Endothelial cell of umbilical vein (primary cell): ENCODE data around the gene ZBED4.
A peak's percentile ranks its signal among the peaks of the same experiment; 100 is the strongest.

Experiments
- EZH2 ChIP-seq: IDR thresholded peaks from 2 replicates; pipeline ENCODE4 v1.6.1; 2012; ENCODE audit warnings: borderline replicate concordance, low read depth, mild to moderate bottlenecking, moderate library complexity, low read length, inconsistent platforms; ENCODE audit not compliant: severe bottlenecking
- JUN ChIP-seq: IDR thresholded peaks from 2 replicates; pipeline ENCODE4 v1.6.1; 2011; ENCODE audit warnings: borderline replicate concordance, low read depth; ENCODE audit not compliant: insufficient read length, insufficient read depth
- POLR2AphosphoS5 ChIP-seq: IDR thresholded peaks from 2 replicates; pipeline ENCODE4 v1.6.1; 2012; ENCODE audit warnings: low read depth, mild to moderate bottlenecking, control low read depth, low read length, moderate library complexity; ENCODE audit not compliant: insufficient read depth
- TF ChIP-seq, protein P1 (sequence below), 2 donors: IDR thresholded peaks; 1 replicate in 1 of 2; 2 replicates in 1 of 2; pipeline ENCODE4 v1.5.1; 2011; ENCODE audit warnings: low read length in 2 of 2, mild to moderate bottlenecking in 2 of 2, moderate library complexity in 2 of 2, control low read depth in 1 of 2, inconsistent platforms in 1 of 2, low read depth in 1 of 2; ENCODE audit not compliant: insufficient read depth in 1 of 2; ENCODE audit errors: extremely low read depth in 1 of 2

DNA sequence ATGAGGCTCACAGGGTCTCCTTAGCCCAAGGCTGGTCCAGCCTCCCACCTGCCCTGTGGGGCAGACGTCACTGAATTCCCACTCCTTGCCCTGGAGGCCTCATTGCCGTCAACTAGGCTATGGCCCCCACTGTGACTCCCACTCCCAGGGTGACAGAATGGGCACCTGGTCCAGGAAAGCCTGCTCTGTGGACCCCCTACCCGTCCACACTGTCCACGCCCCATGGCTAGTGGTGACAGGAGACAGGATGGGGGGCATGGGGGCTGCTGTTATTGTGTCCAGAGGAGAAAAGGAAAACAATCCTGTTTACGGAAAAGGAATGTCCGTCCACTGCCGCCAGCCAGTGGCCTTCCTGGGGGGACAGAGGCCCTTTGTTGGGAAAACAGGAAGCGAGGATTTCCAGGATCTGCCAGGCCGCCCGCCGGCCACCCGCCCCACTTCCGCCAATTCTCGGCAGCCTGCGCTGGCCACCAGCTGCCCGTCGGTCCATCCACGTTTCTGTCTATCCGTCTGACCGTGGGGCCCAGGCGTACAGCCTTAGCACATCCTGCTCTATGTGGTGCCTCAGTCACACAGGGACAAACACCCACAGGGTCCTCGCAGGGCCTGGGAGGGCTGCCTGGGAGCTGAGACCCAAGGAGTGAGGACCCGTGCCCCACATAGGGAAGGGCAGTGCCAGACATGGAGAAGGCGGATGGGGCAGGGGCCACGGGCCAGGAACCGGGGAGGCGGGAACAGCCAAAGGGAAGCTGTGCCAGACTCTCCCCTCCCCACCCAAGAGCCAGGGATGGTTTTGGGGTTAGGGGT, 84.3 kb downstream of the ZBED4 start:
- TF ChIP-seq, protein P1, sequence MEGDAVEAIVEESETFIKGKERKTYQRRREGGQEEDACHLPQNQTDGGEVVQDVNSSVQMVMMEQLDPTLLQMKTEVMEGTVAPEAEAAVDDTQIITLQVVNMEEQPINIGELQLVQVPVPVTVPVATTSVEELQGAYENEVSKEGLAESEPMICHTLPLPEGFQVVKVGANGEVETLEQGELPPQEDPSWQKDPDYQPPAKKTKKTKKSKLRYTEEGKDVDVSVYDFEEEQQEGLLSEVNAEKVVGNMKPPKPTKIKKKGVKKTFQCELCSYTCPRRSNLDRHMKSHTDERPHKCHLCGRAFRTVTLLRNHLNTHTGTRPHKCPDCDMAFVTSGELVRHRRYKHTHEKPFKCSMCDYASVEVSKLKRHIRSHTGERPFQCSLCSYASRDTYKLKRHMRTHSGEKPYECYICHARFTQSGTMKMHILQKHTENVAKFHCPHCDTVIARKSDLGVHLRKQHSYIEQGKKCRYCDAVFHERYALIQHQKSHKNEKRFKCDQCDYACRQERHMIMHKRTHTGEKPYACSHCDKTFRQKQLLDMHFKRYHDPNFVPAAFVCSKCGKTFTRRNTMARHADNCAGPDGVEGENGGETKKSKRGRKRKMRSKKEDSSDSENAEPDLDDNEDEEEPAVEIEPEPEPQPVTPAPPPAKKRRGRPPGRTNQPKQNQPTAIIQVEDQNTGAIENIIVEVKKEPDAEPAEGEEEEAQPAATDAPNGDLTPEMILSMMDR (IDR thresholded peaks at IDR 0.05; ENCODE audit: extremely low read depth in 1 of 2, insufficient read depth in 1 of 2, low read depth in 1 of 2, low read length in 2 of 2), result no peak
- TF ChIP-seq JUN (no peak), EZH2 (no peak), POLR2AphosphoS5 (peak; percentile 95)
